Body of pancreas (tissue), 4 donors: ENCODE data around the gene GPC1.
"Not testable (repeated sequence)": the region's sequence is repeated elsewhere in the genome, so short reads cannot be mapped to it uniquely, and the experiment has no call there.

Source experiments
- POLR2A ChIP-seq, 3 donors: fragments of 450-650 bp; IDR thresholded peaks; one replicate each; pipeline ENCODE4 v1.6.1; 2016; ENCODE audit warnings: antibody characterized with exemption in 3 of 3, mild to moderate bottlenecking in 2 of 3
- TF ChIP-seq, protein P1 (sequence below), 7 experiments: fragments of 450-650 bp in 4 of 7; fragments of 200-600 bp in 3 of 7; sonication (generic) in 3 of 7; IDR thresholded peaks; one replicate each; pipeline ENCODE4 v1.5.1; 2016 to 2019; ENCODE audit warnings: antibody characterized with exemption in 7 of 7

DNA sequence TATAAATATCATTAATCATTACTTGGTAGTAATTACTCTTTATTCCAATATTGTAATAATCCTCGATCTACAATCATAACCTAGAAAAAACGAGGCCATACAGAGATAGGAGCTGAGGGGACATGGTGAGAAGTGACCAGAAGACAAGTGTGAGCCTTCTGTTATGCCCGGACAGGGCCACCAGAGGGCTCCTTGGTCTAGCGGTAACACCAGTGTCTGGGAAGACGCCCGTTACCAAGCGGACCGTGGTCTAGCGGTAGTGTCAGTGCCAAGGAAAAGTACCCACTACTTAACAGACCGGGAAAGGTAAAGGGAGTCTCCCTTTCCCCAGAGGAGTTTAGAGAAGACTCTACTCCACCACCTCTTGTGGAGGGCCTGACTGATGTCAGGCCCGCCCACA is 59.5 kb downstream of the GPC1 start:
- TF ChIP-seq, protein P1, sequence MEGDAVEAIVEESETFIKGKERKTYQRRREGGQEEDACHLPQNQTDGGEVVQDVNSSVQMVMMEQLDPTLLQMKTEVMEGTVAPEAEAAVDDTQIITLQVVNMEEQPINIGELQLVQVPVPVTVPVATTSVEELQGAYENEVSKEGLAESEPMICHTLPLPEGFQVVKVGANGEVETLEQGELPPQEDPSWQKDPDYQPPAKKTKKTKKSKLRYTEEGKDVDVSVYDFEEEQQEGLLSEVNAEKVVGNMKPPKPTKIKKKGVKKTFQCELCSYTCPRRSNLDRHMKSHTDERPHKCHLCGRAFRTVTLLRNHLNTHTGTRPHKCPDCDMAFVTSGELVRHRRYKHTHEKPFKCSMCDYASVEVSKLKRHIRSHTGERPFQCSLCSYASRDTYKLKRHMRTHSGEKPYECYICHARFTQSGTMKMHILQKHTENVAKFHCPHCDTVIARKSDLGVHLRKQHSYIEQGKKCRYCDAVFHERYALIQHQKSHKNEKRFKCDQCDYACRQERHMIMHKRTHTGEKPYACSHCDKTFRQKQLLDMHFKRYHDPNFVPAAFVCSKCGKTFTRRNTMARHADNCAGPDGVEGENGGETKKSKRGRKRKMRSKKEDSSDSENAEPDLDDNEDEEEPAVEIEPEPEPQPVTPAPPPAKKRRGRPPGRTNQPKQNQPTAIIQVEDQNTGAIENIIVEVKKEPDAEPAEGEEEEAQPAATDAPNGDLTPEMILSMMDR (IDR thresholded peaks at IDR 0.05): not testable (repeated sequence)
- TF ChIP-seq POLR2A (IDR thresholded peaks at IDR 0.05): not testable (repeated sequence)
